NB4 (cell line): ENCODE results near the gene WDR37.

ENCODE experiments used
- DNase-seq: peaks from one replicate; pipeline ENCODE4 v3.0.0; 2010; ENCODE audit warnings: low read depth
- H3K4me3 ChIP-seq: one replicate; pipeline ENCODE4 v1.5.1; 2011; ENCODE audit warnings: mild to moderate bottlenecking, low read depth, low read length, moderate library complexity
- MYC ChIP-seq: IDR thresholded peaks from 2 replicates; pipeline ENCODE4 v1.6.1; 2011; ENCODE audit warnings: low read depth, low read length
- POLR2A ChIP-seq: IDR thresholded peaks from 2 replicates; pipeline ENCODE4 v1.6.1; 2011; ENCODE audit warnings: mild to moderate bottlenecking; ENCODE audit not compliant: insufficient read length; ENCODE audit errors: extremely low read depth
- TF ChIP-seq, protein P1 (sequence below): IDR thresholded peaks from one replicate; pipeline ENCODE4 v1.5.1; 2012; ENCODE audit warnings: low read depth, low read length
- TF ChIP-seq, protein P2 (sequence below): IDR thresholded peaks from 2 replicates; pipeline ENCODE4 v1.6.1; 2011; ENCODE audit warnings: low read depth, low read length

WDR37 gene

DNA sequence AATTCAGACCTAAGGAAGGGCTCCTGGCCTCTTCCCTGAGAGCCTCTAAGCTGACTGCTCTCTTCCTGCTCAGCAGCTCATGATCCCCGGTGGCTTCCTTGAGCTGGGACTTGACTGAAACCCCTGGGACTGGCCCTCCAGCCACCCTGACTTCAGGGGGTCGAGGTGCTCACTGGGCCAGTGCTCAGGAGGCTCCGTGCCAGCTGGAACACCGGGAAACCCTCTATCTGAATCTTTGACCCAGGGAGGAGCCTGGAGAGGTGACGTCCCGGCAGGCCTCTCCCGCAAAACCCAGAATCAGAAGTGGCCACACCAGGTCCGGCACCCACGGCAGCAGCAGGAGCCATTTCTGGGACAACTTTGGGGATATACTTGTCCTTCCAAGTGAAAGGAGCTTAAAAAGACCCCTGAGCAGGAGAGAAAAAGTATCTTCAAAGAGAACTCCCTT, 110.7 kb downstream of the WDR37 start:
- no peak overlapping the region for H3K4me3 ChIP-seq
- no peak for DNase-seq
- TF ChIP-seq, protein P1, sequence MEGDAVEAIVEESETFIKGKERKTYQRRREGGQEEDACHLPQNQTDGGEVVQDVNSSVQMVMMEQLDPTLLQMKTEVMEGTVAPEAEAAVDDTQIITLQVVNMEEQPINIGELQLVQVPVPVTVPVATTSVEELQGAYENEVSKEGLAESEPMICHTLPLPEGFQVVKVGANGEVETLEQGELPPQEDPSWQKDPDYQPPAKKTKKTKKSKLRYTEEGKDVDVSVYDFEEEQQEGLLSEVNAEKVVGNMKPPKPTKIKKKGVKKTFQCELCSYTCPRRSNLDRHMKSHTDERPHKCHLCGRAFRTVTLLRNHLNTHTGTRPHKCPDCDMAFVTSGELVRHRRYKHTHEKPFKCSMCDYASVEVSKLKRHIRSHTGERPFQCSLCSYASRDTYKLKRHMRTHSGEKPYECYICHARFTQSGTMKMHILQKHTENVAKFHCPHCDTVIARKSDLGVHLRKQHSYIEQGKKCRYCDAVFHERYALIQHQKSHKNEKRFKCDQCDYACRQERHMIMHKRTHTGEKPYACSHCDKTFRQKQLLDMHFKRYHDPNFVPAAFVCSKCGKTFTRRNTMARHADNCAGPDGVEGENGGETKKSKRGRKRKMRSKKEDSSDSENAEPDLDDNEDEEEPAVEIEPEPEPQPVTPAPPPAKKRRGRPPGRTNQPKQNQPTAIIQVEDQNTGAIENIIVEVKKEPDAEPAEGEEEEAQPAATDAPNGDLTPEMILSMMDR, result no peak
- TF ChIP-seq, protein P2, sequence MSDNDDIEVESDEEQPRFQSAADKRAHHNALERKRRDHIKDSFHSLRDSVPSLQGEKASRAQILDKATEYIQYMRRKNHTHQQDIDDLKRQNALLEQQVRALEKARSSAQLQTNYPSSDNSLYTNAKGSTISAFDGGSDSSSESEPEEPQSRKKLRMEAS, result no peak
- no peak for TF ChIP-seq MYC
- TF ChIP-seq POLR2A, result no peak

DNA sequence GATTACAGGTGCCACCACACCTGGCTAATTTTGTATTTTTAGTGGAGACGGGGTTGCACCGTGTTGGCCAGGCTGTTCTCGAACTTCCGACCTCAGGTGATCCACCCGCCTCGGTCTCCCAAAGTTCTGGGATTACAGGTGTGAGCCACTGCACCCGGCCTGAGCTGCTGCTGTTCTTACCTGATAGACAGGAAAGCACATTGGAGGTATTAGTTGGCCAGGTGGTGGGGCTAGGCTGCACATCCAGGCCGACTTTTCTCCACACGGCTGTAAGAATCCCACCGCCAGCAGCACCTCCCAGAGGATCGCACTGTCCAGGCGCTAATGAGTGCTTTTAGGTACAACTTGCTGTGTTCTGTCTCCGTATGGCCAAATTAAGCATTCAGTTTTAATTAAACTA, 112.6 kb downstream of the WDR37 start:
- DNase-seq, result no peak
- TF ChIP-seq, protein P1, result no peak
- no peak for TF ChIP-seq POLR2A
- TF ChIP-seq MYC, result no peak
- TF ChIP-seq, protein P2, result no peak
- no peak overlapping the region for H3K4me3 ChIP-seq

DNA sequence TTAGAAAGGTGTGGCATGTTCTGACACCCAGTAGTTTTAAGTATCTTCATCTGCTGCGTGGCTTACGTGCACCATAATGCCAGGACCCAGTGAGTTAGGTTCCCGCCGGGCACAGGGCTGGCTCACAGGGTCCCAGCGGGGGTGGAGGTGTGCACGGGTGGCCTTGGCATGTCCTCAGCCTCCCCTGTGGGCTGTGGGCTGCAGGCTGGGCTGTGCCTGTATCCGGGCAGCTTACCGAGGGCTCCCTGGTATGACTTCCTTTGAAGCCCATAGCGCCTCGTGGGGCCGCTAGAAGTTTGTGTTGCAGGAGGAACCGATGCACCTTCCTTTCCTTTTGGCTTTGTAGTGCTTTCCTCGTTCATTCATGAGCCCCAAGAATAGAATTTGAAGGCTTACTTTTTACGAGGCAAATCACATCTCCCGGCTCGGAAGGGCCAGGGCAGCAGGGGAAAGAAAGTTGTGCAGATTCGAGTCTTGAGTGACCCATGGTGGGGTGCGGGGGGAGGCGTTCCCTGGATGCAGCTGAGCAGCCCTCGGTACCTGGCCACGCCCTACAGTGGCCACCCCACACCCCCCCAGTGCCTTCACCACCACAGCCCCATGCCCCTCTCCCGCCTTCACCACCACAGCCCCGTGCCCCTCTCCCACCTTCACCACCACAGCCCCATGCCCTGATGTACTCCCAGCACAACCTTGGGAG, 113.2 kb downstream of the WDR37 start:
- no peak for DNase-seq
- TF ChIP-seq POLR2A (no peak), MYC (no peak)
- TF ChIP-seq, protein P2, result no peak
- TF ChIP-seq, protein P1, result no peak
- no peak overlapping the region for H3K4me3 ChIP-seq

DNA sequence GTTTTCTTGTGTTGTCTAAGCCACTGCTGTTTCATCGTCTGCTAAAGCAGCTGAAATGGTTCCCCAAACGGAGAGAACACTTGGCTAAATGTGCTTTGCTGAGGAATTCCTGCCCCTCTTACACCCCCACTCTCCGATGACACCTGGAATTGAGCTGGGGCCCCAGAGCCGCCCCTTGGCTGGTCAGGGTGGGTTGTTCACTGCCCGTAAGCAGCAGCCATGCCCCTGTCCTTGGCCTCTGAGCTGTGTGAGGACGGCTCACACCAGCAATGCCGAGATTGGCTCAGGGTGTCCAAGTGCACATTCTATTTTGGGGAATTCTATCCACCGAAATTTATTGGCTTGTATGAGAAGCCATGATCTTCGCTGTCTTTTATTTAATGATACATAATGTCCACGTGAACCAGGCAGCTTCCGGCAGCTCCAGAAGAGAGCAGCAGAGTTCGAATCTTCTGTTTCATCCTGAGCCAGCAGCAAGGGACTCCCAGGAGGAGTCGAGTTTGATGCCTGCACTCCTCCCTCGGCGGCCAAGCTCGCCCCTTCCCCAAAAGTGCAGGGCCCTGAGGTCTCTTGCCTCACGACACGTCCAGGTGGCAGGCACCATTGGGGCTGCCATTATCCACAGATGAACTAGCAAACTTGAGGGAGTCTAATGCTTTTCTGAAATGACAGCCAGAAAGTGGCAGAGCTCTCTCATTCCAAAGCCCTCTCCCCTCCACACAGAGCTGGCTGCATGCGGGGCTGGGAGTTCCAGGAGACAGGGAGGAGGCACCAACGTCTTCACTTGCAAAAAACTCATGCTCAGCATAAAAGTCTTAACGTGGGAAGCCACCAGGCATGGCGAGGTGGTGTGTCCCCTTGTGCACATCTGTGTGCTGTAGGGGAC, 114.0 kb downstream of the WDR37 start:
- no peak overlapping the region for H3K4me3 ChIP-seq
- DNase-seq, result no peak
- TF ChIP-seq MYC (no peak), POLR2A (no peak)
- TF ChIP-seq, protein P1, result no peak
- TF ChIP-seq, protein P2, result no peak

DNA sequence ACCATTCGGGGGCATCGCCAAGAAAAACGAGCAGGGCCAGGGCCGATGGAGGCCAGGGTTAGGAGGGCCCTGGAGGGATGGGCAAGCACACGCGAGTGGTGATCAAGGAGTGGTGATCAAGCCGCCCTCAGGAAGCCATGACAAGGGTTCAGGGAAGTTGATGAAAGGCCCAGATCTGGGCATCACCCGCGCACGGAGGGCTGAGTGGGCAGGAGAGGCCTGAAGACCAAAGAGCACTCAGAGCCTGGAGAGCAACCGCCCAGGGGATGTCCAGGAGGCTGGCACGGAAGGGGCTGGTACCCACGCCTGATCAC, 114.6 kb downstream of the WDR37 start:
- H3K4me3 ChIP-seq, result no peak overlapping the region
- no peak for DNase-seq
- TF ChIP-seq, protein P1, result no peak
- no peak for TF ChIP-seq MYC
- TF ChIP-seq, protein P2, result no peak
- no peak for TF ChIP-seq POLR2A
